ENCODE data around the gene CEP170B. TPM values are rescaled to one million over a fixed set of nuclear protein-coding genes. Genes with fewer than 3 reads are reported as not detected.

CEP170B gene
- total and polyA plus RNA-seq, 2 donors (not counting 3 experiments of a cell fraction or from before 2014, with no cell fraction given): 13.9 to 38.6 TPM

- Histone ChIP-seq H3K4me1 (ENCODE audit: control insufficient read depth, extremely low read depth, insufficient read depth, low read length) (no peaks in the 10 kb centered on the region), H4K20me1 (replicated peaks; ENCODE audit: control insufficient read depth, extremely low read depth, insufficient read depth, low read length) (no peaks in the 10 kb centered on the region), H2AFZ (ENCODE audit: low read depth, low read length) (no peak overlapping the region), H3K27me3 (ENCODE audit: control insufficient read depth in 2 of 2, insufficient read depth in 2 of 2, low read length in 2 of 2) (peaks cover 45 to 55% of the 10 kb centered on the region in 2 experiments), H3K79me2 (ENCODE audit: control insufficient read depth, insufficient read depth, low read length) (no peaks in the 10 kb centered on the region), H3K9me3 (replicated peaks; ENCODE audit: control insufficient read depth, insufficient read depth, low read length) (no peaks in the 10 kb centered on the region), H3K4me3 (replicated peaks in 1 of 3; ENCODE audit: insufficient read depth in 1 of 3, low read depth in 1 of 3, low read length in 3 of 3) (no peak overlapping the region), H3K27ac (ENCODE audit: insufficient read depth, low read depth, low read length) (no peak overlapping the region), H3K36me3 (ENCODE audit: control insufficient read depth in 2 of 2, extremely low read depth in 1 of 2, insufficient read depth in 2 of 2, low read length in 2 of 2) (no peaks in the 10 kb centered on the region), H3K9ac (replicated peaks; ENCODE audit: extremely low read depth, insufficient read depth, low read length) (no peak overlapping the region), H3K4me2 (ENCODE audit: insufficient read depth, low read length) (no peak overlapping the region), H3K9me1 (replicated peaks; ENCODE audit: control insufficient read depth, extremely low read depth, insufficient read depth, low read length) (no peaks in the 10 kb centered on the region)
- ChIA-PET CTCF (interaction anchor here (1.1 to 1.4 kb wide), 2 partner anchors 17 to 19 kb away, joined by 3 read pairs; no protein-coding TSS in a partner anchor), POLR2A (no interaction called here)
- FAIRE-seq (no peak), DNase-seq (ENCODE audit: low read depth, low spot score) (no peak)
- dilution Hi-C loops (cut with MboI; ENCODE audit: extremely low pct_ligation_motif_present, low sequenced_read_pairs): no loop called here
- intact Hi-C loops (cut with micrococcal nuclease): no loop called here
- TF ChIP-seq GATA2 (IDR thresholded peaks at IDR 0.05; ENCODE audit: insufficient read depth, insufficient read length, low read depth, low read length) (no peak), JUN (IDR thresholded peaks at IDR 0.05; ENCODE audit: borderline replicate concordance, insufficient read depth, insufficient read length, low read depth) (no peak), MYC (IDR thresholded peaks at IDR 0.05; ENCODE audit: low read depth, low read length) (no peak), POLR2A (IDR thresholded peaks at IDR 0.05; ENCODE audit: low read depth, low read length) (no peak), MAX (IDR thresholded peaks at IDR 0.05; ENCODE audit: insufficient read depth, insufficient read length) (no peak), EZH2 (IDR thresholded peaks at IDR 0.05; ENCODE audit: borderline replicate concordance, low read depth, low read length, severe bottlenecking) (no peak), POLR2AphosphoS5 (IDR thresholded peaks at IDR 0.05; ENCODE audit: insufficient read depth, low read depth, low read length) (no peak), CTCF (IDR thresholded peaks at IDR 0.05; ENCODE audit: extremely low read depth in 1 of 2, insufficient read depth in 1 of 2, low read depth in 1 of 2, low read length in 2 of 2) (no peak), FOS (IDR thresholded peaks at IDR 0.05; ENCODE audit: borderline replicate concordance, insufficient read depth, low read length) (no peak)
- BruUV-seq (replicated peaks): no TSS peak
Measured at GRCh38 chr14:104845834-104846441, 19.1 kb upstream of the CEP170B start.
